ENCODE data around the gene CD84. TPM values are rescaled to one million over a fixed set of nuclear protein-coding genes. Genes with fewer than 3 reads are reported as not detected.

The CD84 gene, protein sequence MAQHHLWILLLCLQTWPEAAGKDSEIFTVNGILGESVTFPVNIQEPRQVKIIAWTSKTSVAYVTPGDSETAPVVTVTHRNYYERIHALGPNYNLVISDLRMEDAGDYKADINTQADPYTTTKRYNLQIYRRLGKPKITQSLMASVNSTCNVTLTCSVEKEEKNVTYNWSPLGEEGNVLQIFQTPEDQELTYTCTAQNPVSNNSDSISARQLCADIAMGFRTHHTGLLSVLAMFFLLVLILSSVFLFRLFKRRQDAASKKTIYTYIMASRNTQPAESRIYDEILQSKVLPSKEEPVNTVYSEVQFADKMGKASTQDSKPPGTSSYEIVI
- not detected in 2 replicates for total RNA-seq

DNA sequence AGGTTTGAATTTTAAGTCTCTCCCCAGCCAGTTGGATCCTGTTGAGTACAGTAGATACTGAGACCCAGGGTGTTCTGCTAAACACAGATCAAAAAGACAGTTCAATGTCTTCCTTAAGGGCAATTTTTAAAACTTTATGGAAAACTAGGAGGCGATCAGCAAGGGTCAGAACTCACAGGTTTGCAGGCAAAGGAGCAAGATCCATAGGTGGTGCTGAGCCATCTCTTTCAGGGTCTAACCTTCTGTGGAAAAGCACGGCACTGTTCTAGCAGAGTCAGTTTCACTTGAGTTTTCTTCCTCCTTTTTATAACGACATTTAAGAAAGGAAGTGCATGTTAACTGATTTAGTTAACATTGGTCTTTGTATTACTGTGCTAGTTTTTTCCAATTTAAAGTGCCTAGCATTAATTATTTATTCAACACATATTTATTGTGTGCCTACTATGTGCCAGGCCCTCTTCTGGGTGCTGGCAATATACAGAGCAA, at the start of gene CD84:
CD84 (minus strand) TSS at position 281 of the 486 bp plus-strand sequence; CDS start at position 222, 59 bp downstream.

DNA sequence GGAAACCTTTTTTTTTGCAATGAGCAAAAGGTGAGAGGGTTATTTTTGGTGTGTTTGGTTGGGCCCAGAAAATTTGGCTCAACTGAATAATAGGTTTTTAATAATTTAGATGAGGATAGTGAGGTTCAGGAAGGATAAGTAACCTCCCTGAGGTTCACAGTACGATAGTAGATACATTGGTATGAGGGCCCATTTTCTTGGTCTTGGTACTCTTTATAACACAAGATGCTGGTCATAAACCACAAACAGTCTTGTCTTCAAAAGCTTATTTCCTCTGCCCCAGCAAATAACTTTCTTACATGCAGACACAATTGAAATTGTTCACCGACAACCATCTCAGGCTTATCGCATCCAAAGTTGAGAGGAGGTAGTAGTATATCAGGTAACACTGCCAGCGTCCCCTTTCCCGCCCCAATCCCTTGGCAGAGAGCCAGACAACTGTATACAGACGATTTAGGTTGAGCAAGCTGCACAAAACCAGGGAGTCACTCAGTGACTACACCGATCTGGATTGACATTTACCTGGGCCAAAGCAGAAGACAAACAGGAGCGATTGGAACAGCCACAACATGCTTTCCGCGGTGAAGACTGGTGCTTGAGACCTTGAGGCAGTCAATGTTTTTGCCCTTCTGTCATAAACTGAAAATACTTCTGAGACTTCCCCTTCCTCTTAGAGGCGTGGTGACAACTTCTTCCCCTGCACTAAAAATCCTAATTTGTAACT, 56.5 kb downstream of the CD84 start, which contains the start of gene SLAMF6:
SLAMF6 (minus strand) TSS at position 634 of the 724 bp plus-strand sequence; CDS start at position 571, 63 bp downstream.

Other genes with a start within 250 kb of the CD84 start
- 367 and 385 TPM in 2 replicates for gene COPA, start 236.2 kb downstream of the CD84 start, total RNA-seq
- gene NCSTN, start 236.1 kb downstream of the CD84 start, total RNA-seq: 181 and 196 TPM in 2 replicates
- gene NHLH1, start 212.4 kb downstream of the CD84 start, total RNA-seq: 0.07 TPM in 2 replicates
- gene VANGL2, start 178.9 kb downstream of the CD84 start, total RNA-seq: 0.07 and 0.46 TPM in 2 replicates
- not detected in 2 replicates for gene SLAMF6, start 56.2 kb downstream of the CD84 start, total RNA-seq
- gene SLAMF1, start 67.5 kb upstream of the CD84 start, total RNA-seq: not detected in 2 replicates
- gene CD48, start 132.3 kb upstream of the CD84 start, total RNA-seq: not detected in 2 replicates
- gene SLAMF7, start 159.8 kb upstream of the CD84 start, total RNA-seq: not detected in 2 replicates
- not detected in 2 replicates for gene LY9, start 216.7 kb upstream of the CD84 start, total RNA-seq

Data from smooth muscle cell of the pulmonary artery (primary cell).